Left lung (tissue), 10 donors: ENCODE measurements around the gene CSF3. TPM values are rescaled to one million over a fixed set of nuclear protein-coding genes. Genes with fewer than 3 reads are reported as not detected.

ENCODE experiments used
- ATAC-seq: fragments of 200-7000 bp; cut with Tn5 transposase; one replicate; pipeline ENCODE4 v1.9.1; 2020; ENCODE audit warnings: moderate library complexity
- DNase-seq, 4 donors: peaks; one replicate each; pipeline ENCODE4 v3.0.0-alpha.2; 2013 to 2020
- H3K27ac ChIP-seq, 2 donors: fragments of 200-600 bp; sonication (generic) in 1 of 2; one replicate each; pipeline versions ENCODE4 v1.5.0 to v1.8.0; 2020 to 2021
- H3K27me3 ChIP-seq, 2 donors: fragments of 200-600 bp; sonication (generic) in 1 of 2; one replicate each; pipeline versions ENCODE4 v1.5.0 to v1.8.0; 2020 to 2021
- H3K36me3 ChIP-seq, 2 donors: fragments of 200-600 bp; sonication (generic) in 1 of 2; one replicate each; pipeline versions ENCODE4 v1.5.0 to v1.8.0; 2020 to 2021
- H3K4me1 ChIP-seq, 2 donors: fragments of 200-600 bp; one replicate each; pipeline ENCODE4 v1.8.0; 2021
- H3K4me3 ChIP-seq, 2 donors: fragments of 200-600 bp; sonication (generic) in 1 of 2; one replicate each; pipeline versions ENCODE4 v1.5.0 to v1.8.0; 2020 to 2021; ENCODE audit warnings: mild to moderate bottlenecking in 1 of 2
- H3K9me3 ChIP-seq, 2 donors: fragments of 200-600 bp; sonication (generic) in 1 of 2; one replicate each; pipeline versions ENCODE4 v1.5.0 to v1.8.0; 2020 to 2021
- intact Hi-C, 2 donors: fragments of 100-400 bp; cut with DNase I; formaldehyde crosslinking; loops; one replicate each; pipeline versions ENCODE4 v1.11.2 to v1.14.2; 2022
- polyA plus RNA-seq, 6 donors: library from polyadenylated mRNA; unstranded; fragments of 120-200 nt; gene quantifications; one replicate each; pipeline ENCODE4 v1.2.1, GENCODE V29; 2013; ENCODE audit not compliant: insufficient read length in 6 of 6
- total RNA-seq, 2 donors: library from RNA; stranded (reverse); fragmentation: NEBNext Ultra II Directional; extraction: Animal tissue kit (Norgen Biotek cat#: 25700); gene quantifications; one replicate each; pipeline ENCODE4 v1.2.1, GENCODE V29; 2021
- TF ChIP-seq, protein P1 (sequence below), 2 donors: fragments of 200-600 bp; sonication (generic) in 1 of 2; IDR thresholded peaks; one replicate each; pipeline versions ENCODE4 v1.5.0 to v1.8.0; 2021; ENCODE audit warnings: antibody characterized with exemption in 2 of 2
- donor health status: DM: no; HTN: yes; CAD: no.
- donor health status: DM: no; HTN: no; CAD: no.

The CSF3 gene
- total and polyA plus RNA-seq, 8 donors = 0.61 to 1.7 TPM; not detected in 6

DNA sequence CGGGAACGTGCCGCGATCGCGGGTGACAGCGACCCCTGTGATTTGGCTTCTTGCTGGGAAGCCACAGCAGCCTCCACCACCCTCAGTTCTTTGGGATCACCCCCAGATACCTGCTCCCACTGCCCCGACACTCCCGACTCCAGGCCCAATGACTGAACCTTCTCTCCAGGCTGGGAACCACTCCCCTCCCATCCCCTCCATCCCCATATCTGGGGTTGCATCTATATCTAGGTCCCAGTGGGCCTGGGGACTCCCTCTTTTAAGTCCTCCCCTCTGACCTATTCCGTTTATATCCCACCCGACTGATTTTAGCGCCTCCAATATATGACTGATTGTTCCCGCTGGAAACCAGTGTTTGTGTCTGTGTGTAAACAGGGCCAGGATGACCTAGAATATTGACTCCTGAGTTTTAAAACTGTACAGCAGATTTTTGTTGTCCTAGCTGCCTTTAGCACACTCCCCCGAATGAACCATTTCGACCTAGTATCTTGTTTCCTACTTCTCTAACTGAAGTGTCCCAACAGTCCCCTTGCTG lies 34.0 kb upstream of the CSF3 start:
- DNase-seq (no peak), ATAC-seq (peak; percentile 1)
- intact Hi-C loops = no loop called here
- Histone ChIP-seq H3K27ac (peak overlapping the region; percentile 85 to 95), H3K4me3 (peak overlapping the region; percentile 85 to 88), H3K9me3 (no peaks in the 10 kb centered on the region), H3K36me3 (peaks cover 0 to 28% of the 10 kb centered on the region in 2 donors), H3K4me1 (peaks cover 9 to 32% of the 10 kb centered on the region in 2 donors), H3K27me3 (no peaks in the 10 kb centered on the region)
- TF ChIP-seq, protein P1, sequence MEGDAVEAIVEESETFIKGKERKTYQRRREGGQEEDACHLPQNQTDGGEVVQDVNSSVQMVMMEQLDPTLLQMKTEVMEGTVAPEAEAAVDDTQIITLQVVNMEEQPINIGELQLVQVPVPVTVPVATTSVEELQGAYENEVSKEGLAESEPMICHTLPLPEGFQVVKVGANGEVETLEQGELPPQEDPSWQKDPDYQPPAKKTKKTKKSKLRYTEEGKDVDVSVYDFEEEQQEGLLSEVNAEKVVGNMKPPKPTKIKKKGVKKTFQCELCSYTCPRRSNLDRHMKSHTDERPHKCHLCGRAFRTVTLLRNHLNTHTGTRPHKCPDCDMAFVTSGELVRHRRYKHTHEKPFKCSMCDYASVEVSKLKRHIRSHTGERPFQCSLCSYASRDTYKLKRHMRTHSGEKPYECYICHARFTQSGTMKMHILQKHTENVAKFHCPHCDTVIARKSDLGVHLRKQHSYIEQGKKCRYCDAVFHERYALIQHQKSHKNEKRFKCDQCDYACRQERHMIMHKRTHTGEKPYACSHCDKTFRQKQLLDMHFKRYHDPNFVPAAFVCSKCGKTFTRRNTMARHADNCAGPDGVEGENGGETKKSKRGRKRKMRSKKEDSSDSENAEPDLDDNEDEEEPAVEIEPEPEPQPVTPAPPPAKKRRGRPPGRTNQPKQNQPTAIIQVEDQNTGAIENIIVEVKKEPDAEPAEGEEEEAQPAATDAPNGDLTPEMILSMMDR (IDR thresholded peaks at IDR 0.05) = no peak

DNA sequence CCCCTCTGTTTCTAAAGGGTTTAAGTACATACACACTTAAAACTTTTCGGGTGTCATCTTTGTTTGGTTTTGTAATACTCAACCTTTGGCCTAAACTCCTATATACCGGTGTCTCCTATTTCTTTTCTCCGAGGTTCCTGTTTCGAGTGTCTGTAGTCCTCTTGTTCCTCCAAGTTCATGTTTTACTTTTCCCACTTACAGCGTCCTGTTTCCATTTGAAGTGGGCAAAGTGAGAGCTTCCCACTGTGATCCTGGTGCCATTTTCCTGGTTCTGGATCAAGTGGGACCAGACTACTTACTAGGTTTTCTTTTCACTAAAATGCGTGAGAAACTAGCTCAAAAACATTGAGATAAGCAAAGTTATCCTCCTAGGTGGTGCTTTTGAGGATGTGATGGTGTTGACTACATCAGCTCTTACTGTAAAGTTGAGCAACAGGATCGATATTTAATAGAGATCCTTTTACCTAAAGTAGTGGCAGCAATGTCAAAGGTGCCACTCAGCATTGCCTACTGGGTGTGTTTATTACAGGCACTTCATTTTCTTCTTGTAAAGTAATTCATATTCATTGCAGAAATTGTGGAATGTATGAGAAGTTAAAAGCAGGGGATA lies 33.4 kb upstream of the CSF3 start:
- peak overlapping the region; percentile 85 to 88 for H3K4me3 ChIP-seq
- no peaks in the 10 kb centered on the region for H3K27me3 ChIP-seq
- H3K9me3 ChIP-seq = no peaks in the 10 kb centered on the region
- H3K36me3 ChIP-seq = peaks cover 0 to 34% of the 10 kb centered on the region in 2 donors
- H3K27ac ChIP-seq = peak overlapping the region in 1 of 2 donors; percentile 95
- ATAC-seq (no peak), DNase-seq (no peak)
- H3K4me1 ChIP-seq = peaks cover 9 to 32% of the 10 kb centered on the region in 2 donors
- TF ChIP-seq, protein P1 (IDR thresholded peaks at IDR 0.05) = no peak
- intact Hi-C loops = no loop called here

DNA sequence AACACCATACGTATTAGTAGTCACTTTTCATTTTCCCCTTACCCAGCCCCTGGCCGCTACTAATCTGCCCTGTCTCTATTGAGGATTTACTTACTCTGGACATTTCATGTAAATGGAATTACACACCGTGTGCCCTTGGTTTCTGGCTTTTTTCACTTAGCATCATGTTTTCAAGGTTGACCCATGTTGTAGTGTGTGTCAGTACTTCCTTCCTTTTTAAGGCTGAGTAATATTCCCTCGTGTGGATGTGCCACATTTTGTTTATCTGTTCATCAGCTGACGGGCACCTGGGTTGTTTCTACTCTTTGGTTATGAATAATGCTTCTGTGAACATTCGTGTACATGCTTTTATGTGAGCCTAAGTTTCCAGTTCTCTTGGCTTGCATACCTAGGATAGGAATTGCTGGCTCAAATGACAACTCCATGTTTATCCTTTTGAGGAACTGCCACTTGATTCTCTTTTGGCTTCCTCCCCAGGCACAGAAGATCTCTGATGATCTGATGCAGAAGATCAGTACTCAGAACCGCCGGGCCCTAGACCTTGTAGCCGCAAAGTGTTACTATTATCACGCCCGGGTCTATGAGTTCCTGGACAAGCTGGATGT lies 26.9 kb upstream of the CSF3 start:
- TF ChIP-seq, protein P1 (IDR thresholded peaks at IDR 0.05) = no peak
- H3K9me3 ChIP-seq = no peaks in the 10 kb centered on the region
- H3K36me3 ChIP-seq = peaks cover 0 to 98% of the 10 kb centered on the region in 2 donors
- H3K4me1 ChIP-seq = peaks cover 0 to 4% of the 10 kb centered on the region in 2 donors
- H3K27ac ChIP-seq = no peak overlapping the region
- no peaks in the 10 kb centered on the region for H3K27me3 ChIP-seq
- intact Hi-C loops = no loop called here
- no peak overlapping the region for H3K4me3 ChIP-seq
- ATAC-seq = no peak
- DNase-seq = no peak

DNA sequence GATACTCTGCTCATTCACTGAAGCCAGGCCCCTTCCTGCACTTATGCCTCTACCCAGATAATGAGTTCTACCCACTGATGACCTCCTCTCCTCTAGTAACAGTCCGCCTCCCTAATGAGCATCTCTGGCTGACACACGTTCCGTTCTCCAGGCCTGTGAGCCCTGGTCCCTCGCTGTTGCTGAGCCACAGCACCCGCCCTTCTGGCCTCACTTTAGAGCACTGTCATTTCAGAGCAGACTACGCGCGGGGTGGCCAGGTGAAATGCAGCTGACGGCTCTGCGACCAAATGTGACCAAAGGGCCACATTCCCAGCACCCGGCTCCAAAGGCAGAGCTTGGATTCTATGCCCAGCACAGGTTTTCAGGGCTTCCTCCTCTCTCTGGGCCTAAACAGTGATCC lies 20.8 kb upstream of the CSF3 start:
- DNase-seq (peak in 1 of 4 donors; percentile 26), ATAC-seq (no peak)
- no peaks in the 10 kb centered on the region for H3K4me1 ChIP-seq
- intact Hi-C loops = no loop called here
- no peak overlapping the region for H3K4me3 ChIP-seq
- peaks cover 0 to 93% of the 10 kb centered on the region in 2 donors for H3K36me3 ChIP-seq
- H3K27me3 ChIP-seq = no peaks in the 10 kb centered on the region
- no peak overlapping the region for H3K27ac ChIP-seq
- no peaks in the 10 kb centered on the region for H3K9me3 ChIP-seq
- TF ChIP-seq, protein P1 (IDR thresholded peaks at IDR 0.05) = no peak

DNA sequence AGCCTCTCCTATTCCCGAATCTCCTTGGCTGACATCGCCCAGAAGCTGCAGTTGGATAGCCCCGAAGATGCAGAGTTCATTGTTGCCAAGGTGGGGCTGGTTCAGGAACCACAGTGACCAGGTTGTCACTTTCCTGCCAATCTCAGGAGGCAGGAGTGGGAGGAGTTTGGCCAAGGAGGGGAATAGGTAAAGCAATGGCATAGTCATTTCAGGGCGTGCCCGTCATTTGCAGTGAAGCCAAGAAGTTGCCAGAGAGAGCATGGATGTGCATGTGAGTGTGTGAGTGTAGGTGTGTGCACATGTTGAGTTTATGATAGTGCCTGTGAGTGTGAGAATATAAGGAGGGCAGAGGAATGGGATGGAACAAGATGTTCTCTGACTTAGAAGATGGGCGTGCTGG lies 19.8 kb upstream of the CSF3 start:
- ATAC-seq (no peak), DNase-seq (no peak)
- H3K4me1 ChIP-seq = no peaks in the 10 kb centered on the region
- H3K4me3 ChIP-seq = no peak overlapping the region
- no peaks in the 10 kb centered on the region for H3K9me3 ChIP-seq
- H3K36me3 ChIP-seq = peaks cover 0 to 83% of the 10 kb centered on the region in 2 donors
- no peaks in the 10 kb centered on the region for H3K27me3 ChIP-seq
- TF ChIP-seq, protein P1 (IDR thresholded peaks at IDR 0.05) = no peak
- intact Hi-C loops = no loop called here
- no peak overlapping the region for H3K27ac ChIP-seq
